T-helper 2 cell treated with Interferon-gamma antibody and Interleukin-4, amounts not matched to agents 5 μg/mL and 100 μg/mL, for 36 hours (primary cell): ENCODE data around the gene TNFSF10.

ENCODE experiments used
- DNase-seq: peaks from one replicate; pipeline ENCODE4 v3.0.0; 2021; ENCODE audit warnings: low spot score
- H3K27ac Mint-ChIP-seq: one replicate; pipeline ENCODE4 v1.8.0; 2021; ENCODE audit warnings: mild to moderate bottlenecking, mixed read lengths
- H3K27me3 Mint-ChIP-seq: one replicate; pipeline ENCODE4 v1.8.0; 2021; ENCODE audit warnings: low read depth, mixed read lengths
- H3K36me3 Mint-ChIP-seq: one replicate; pipeline ENCODE4 v1.8.0; 2021; ENCODE audit warnings: low read depth, mixed read lengths
- H3K4me1 Mint-ChIP-seq: one replicate; pipeline ENCODE4 v1.8.0; 2021; ENCODE audit warnings: low read depth, mixed read lengths
- H3K4me3 Mint-ChIP-seq: one replicate; pipeline ENCODE4 v1.8.0; 2022; ENCODE audit warnings: mild to moderate bottlenecking, moderate library complexity, mixed read lengths
- H3K9me3 Mint-ChIP-seq: one replicate; pipeline ENCODE4 v1.8.0; 2021; ENCODE audit warnings: mixed read lengths

The TNFSF10 gene

GRCh38 chr3:172552607-172553006 is 29.4 kb upstream of the TNFSF10 start:
- Mint-ChIP-seq H3K4me3 (no peak overlapping the region), H3K36me3 (peaks cover 3% of the 10 kb centered on the region), H3K27me3 (no peaks in the 10 kb centered on the region), H3K4me1 (peaks cover 33% of the 10 kb centered on the region), H3K27ac (no peak overlapping the region), H3K9me3 (peaks cover 3% of the 10 kb centered on the region)
- DNase-seq, result no peak

- no peak for DNase-seq
- H3K4me3 Mint-ChIP-seq, result no peak overlapping the region
- peaks cover 30% of the 10 kb centered on the region for H3K4me1 Mint-ChIP-seq
- peaks cover 3% of the 10 kb centered on the region for H3K9me3 Mint-ChIP-seq
- H3K27ac Mint-ChIP-seq, result no peak overlapping the region
- H3K36me3 Mint-ChIP-seq, result peaks cover 3% of the 10 kb centered on the region
- no peaks in the 10 kb centered on the region for H3K27me3 Mint-ChIP-seq
These were observed 28.6 kb upstream of the TNFSF10 start for GRCh38 chr3:172551874-172552273.

GRCh38 chr3:172550347-172550943 is 27.2 kb upstream of the TNFSF10 start:
- peak overlapping the region; percentile 52 for H3K4me3 Mint-ChIP-seq
- no peaks in the 10 kb centered on the region for H3K27me3 Mint-ChIP-seq
- peaks cover 39% of the 10 kb centered on the region for H3K4me1 Mint-ChIP-seq
- peaks cover 3% of the 10 kb centered on the region for H3K36me3 Mint-ChIP-seq
- H3K27ac Mint-ChIP-seq, result peak overlapping the region; percentile 78
- H3K9me3 Mint-ChIP-seq, result peaks cover 3% of the 10 kb centered on the region
- peak; percentile 90 for DNase-seq

GRCh38 chr3:172549144-172549543 is 25.9 kb upstream of the TNFSF10 start:
- peaks cover 3% of the 10 kb centered on the region for H3K9me3 Mint-ChIP-seq
- H3K36me3 Mint-ChIP-seq, result peaks cover 3% of the 10 kb centered on the region
- peaks cover 45% of the 10 kb centered on the region for H3K4me1 Mint-ChIP-seq
- H3K27ac Mint-ChIP-seq, result no peak overlapping the region
- H3K4me3 Mint-ChIP-seq, result no peak overlapping the region
- DNase-seq, result no peak
- H3K27me3 Mint-ChIP-seq, result no peaks in the 10 kb centered on the region

- Mint-ChIP-seq H3K4me1 (peaks cover 51% of the 10 kb centered on the region), H3K27ac (peak overlapping the region; percentile 48), H3K36me3 (peaks cover 3% of the 10 kb centered on the region), H3K27me3 (no peaks in the 10 kb centered on the region), H3K9me3 (peaks cover 3% of the 10 kb centered on the region), H3K4me3 (peak overlapping the region; percentile 54)
- DNase-seq, result no peak
These were observed 23.5 kb upstream of the TNFSF10 start for GRCh38 chr3:172546628-172547214.

DNA sequence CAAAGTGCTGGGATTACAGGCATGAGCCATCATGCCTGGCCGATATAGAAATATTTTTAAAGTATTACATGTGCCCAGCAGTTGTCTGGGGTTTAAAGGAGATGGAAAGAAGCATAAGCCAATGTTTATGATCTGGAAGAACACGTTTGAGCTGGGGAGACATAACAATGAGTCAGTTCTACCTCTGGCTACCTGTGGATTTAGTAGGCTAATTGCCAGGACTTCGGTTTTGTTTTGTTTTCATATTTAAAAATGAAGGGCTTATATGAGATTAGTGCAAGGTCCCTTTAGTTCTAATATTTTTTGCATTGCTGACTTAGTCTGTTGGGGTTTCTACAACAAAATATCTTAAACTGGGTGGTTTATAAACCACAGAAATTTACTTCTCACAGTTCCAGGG is 22.9 kb upstream of the TNFSF10 start:
- H3K9me3 Mint-ChIP-seq, result peaks cover 3% of the 10 kb centered on the region
- H3K27me3 Mint-ChIP-seq, result no peaks in the 10 kb centered on the region
- peaks cover 45% of the 10 kb centered on the region for H3K4me1 Mint-ChIP-seq
- peaks cover 3% of the 10 kb centered on the region for H3K36me3 Mint-ChIP-seq
- H3K27ac Mint-ChIP-seq, result peak overlapping the region; percentile 48
- H3K4me3 Mint-ChIP-seq, result peak overlapping the region; percentile 54
- no peak for DNase-seq

DNA sequence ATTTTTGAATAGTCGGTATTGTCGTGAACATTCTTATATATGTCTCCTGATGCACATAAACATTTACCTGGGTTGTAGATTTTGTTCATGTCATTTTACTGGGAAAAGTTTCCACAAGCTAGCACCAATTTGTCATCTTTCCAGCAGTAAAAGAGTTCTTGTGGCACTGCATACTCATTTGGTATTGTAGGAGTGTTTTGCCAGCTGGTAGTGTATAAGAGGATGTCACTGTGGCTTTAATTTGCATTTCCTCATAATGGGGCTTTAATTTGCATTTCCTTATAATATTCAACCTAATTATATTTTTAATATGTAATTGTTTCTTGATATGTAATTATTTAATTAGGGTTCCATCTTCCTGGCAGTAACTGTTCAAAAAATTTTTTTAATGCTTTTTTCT is 21.2 kb upstream of the TNFSF10 start:
- no peak for DNase-seq
- no peaks in the 10 kb centered on the region for H3K27me3 Mint-ChIP-seq
- peaks cover 3% of the 10 kb centered on the region for H3K9me3 Mint-ChIP-seq
- no peak overlapping the region for H3K27ac Mint-ChIP-seq
- no peak overlapping the region for H3K4me3 Mint-ChIP-seq
- peaks cover 8% of the 10 kb centered on the region for H3K36me3 Mint-ChIP-seq
- peaks cover 37% of the 10 kb centered on the region for H3K4me1 Mint-ChIP-seq

GRCh38 chr3:172543884-172544283 is 20.7 kb upstream of the TNFSF10 start:
- H3K4me3 Mint-ChIP-seq, result no peak overlapping the region
- peaks cover 3% of the 10 kb centered on the region for H3K9me3 Mint-ChIP-seq
- no peaks in the 10 kb centered on the region for H3K27me3 Mint-ChIP-seq
- DNase-seq, result no peak
- peaks cover 41% of the 10 kb centered on the region for H3K4me1 Mint-ChIP-seq
- H3K27ac Mint-ChIP-seq, result no peak overlapping the region
- peaks cover 8% of the 10 kb centered on the region for H3K36me3 Mint-ChIP-seq

- Mint-ChIP-seq H3K9me3 (no peaks in the 10 kb centered on the region), H3K36me3 (peaks cover 5% of the 10 kb centered on the region)
These were observed 20.2 kb upstream of the TNFSF10 start for GRCh38 chr3:172543419-172543818.

GRCh38 chr3:172542999-172543398 is 19.8 kb upstream of the TNFSF10 start:
- no peak overlapping the region for H3K27ac Mint-ChIP-seq
- peaks cover 47% of the 10 kb centered on the region for H3K4me1 Mint-ChIP-seq
- no peak for DNase-seq
- H3K27me3 Mint-ChIP-seq, result no peaks in the 10 kb centered on the region
- no peaks in the 10 kb centered on the region for H3K9me3 Mint-ChIP-seq
- no peak overlapping the region for H3K4me3 Mint-ChIP-seq
- H3K36me3 Mint-ChIP-seq, result peaks cover 10% of the 10 kb centered on the region

More at GRCh38 chr3:172543419-172543818, 20.2 kb upstream of the TNFSF10 start:
- Mint-ChIP-seq H3K4me1 (peaks cover 43% of the 10 kb centered on the region), H3K27ac (no peak overlapping the region), H3K27me3 (no peaks in the 10 kb centered on the region), H3K4me3 (no peak overlapping the region)
- DNase-seq, result no peak

DNA sequence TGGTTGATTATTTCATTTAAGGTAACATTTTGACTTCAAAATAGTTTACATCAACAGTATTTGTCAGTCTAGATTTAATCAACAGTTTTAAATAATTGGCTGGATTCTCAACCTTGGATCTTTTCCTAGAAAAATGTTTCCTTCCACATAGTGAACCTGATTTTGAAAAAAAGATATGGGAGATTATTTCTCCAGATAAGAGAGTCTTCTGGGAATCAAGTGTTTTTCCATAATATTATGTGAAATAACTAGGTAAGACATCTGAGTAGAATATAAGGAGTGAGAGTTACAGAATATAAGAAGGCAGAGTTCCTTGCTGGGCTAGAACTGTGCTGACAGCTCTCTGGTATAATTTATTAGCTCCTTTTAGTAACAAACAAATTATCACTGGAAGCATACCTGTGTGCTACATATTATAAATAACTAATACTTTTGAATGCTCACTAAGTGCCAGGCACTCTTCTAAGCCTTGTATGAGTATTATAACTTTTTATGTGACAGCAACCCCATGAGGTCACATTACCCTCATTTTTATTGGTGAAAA is 18.8 kb upstream of the TNFSF10 start:
- Mint-ChIP-seq H3K9me3 (no peaks in the 10 kb centered on the region), H3K36me3 (peaks cover 12% of the 10 kb centered on the region), H3K4me3 (no peak overlapping the region), H3K27me3 (no peaks in the 10 kb centered on the region), H3K4me1 (peaks cover 54% of the 10 kb centered on the region), H3K27ac (no peak overlapping the region)
- DNase-seq, result no peak

DNA sequence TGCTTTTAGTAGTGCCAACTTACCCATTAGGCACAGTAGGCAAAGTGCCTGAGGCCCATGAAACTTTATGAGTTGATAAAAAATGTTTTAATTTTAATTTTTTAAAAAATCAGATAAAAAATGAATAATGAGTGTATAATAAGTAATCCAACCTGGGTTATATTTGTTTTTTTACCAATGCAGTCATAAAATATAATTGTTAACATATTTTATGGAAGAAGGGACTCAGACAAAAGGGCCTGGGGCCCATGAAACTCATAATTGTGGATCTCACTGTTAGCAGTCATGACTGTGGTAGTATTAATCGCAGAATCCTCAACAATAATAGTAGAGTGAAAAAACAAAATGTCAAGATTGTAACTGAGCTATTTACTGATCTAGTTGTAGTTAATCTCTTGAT is 16.8 kb upstream of the TNFSF10 start:
- no peak for DNase-seq
- no peak overlapping the region for H3K27ac Mint-ChIP-seq
- H3K27me3 Mint-ChIP-seq, result no peaks in the 10 kb centered on the region
- H3K36me3 Mint-ChIP-seq, result peaks cover 16% of the 10 kb centered on the region
- peaks cover 57% of the 10 kb centered on the region for H3K4me1 Mint-ChIP-seq
- H3K9me3 Mint-ChIP-seq, result peaks cover 4% of the 10 kb centered on the region
- H3K4me3 Mint-ChIP-seq, result no peak overlapping the region

- Mint-ChIP-seq H3K4me3 (no peak overlapping the region), H3K9me3 (peaks cover 8% of the 10 kb centered on the region), H3K27me3 (no peaks in the 10 kb centered on the region), H3K27ac (no peak overlapping the region), H3K36me3 (peaks cover 17% of the 10 kb centered on the region), H3K4me1 (peaks cover 55% of the 10 kb centered on the region)
- no peak for DNase-seq
These were observed 16.0 kb upstream of the TNFSF10 start for GRCh38 chr3:172539273-172539672.

GRCh38 chr3:172538368-172539151 is 15.3 kb upstream of the TNFSF10 start:
- H3K27me3 Mint-ChIP-seq, result no peaks in the 10 kb centered on the region
- peak overlapping the region; percentile 92 for H3K27ac Mint-ChIP-seq
- peak overlapping the region; percentile 11 for H3K4me3 Mint-ChIP-seq

More at GRCh38 chr3:172538368-172539151, 15.3 kb upstream of the TNFSF10 start:
- H3K4me1 Mint-ChIP-seq, result peaks cover 54% of the 10 kb centered on the region
- DNase-seq, result no peak
- peaks cover 17% of the 10 kb centered on the region for H3K36me3 Mint-ChIP-seq
- peaks cover 8% of the 10 kb centered on the region for H3K9me3 Mint-ChIP-seq
